IMR-90 (cell line): Measurements from ENCODE around the gene AGMO.

ENCODE experiments used
- BHLHE40 ChIP-seq: fragments of 150-350 bp; IDR thresholded peaks from 2 replicates; pipeline ENCODE4 v1.6.1; 2016; ENCODE audit warnings: mild to moderate bottlenecking, low read depth, low read length
- CEBPB ChIP-seq: IDR thresholded peaks from 2 replicates; pipeline ENCODE4 v1.6.1; 2012; ENCODE audit warnings: low read depth, low read length, improper control_type of control experiment
- CHD1 ChIP-seq: IDR thresholded peaks from 2 replicates; pipeline ENCODE4 v1.6.1; 2012; ENCODE audit warnings: low read depth, low read length, improper control_type of control experiment
- CTCF ChIP-seq: conservative IDR thresholded peaks from 2 replicates; pipeline ENCODE4 v1.5.1; 2012; ENCODE audit warnings: mild to moderate bottlenecking, low read depth, low read length, improper control_type of control experiment
- MAFK ChIP-seq: IDR thresholded peaks from 2 replicates; pipeline ENCODE4 v1.6.1; 2012; ENCODE audit warnings: low read depth, low read length, improper control_type of control experiment
- MXI1 ChIP-seq: IDR thresholded peaks from 2 replicates; pipeline ENCODE4 v1.6.1; 2012; ENCODE audit warnings: low read depth, mild to moderate bottlenecking, low read length, moderate library complexity, borderline replicate concordance
- POLR2A ChIP-seq: IDR thresholded peaks from 2 replicates; pipeline ENCODE4 v1.6.1; 2012; ENCODE audit warnings: mild to moderate bottlenecking, low read depth, low read length
- RAD21 ChIP-seq: IDR thresholded peaks from 2 replicates; pipeline ENCODE4 v1.6.1; 2012; ENCODE audit warnings: low read length, improper control_type of control experiment
- RCOR1 ChIP-seq: IDR thresholded peaks from 2 replicates; pipeline ENCODE4 v1.6.1; 2012; ENCODE audit warnings: mild to moderate bottlenecking, low read length, improper control_type of control experiment; ENCODE audit not compliant: insufficient replicate concordance
- SMC3 ChIP-seq: fragments of 150-350 bp; IDR thresholded peaks from 2 replicates; pipeline ENCODE4 v1.6.1; 2016; ENCODE audit warnings: low read depth, mild to moderate bottlenecking, antibody characterized with exemption, low read length, moderate library complexity
- TF ChIP-seq, protein P1 (sequence below): fragments of 150-350 bp; IDR thresholded peaks from 2 replicates; pipeline ENCODE4 v1.6.1; 2017; ENCODE audit warnings: mild to moderate bottlenecking, antibody characterized with exemption, low read length, low read depth

DNA sequence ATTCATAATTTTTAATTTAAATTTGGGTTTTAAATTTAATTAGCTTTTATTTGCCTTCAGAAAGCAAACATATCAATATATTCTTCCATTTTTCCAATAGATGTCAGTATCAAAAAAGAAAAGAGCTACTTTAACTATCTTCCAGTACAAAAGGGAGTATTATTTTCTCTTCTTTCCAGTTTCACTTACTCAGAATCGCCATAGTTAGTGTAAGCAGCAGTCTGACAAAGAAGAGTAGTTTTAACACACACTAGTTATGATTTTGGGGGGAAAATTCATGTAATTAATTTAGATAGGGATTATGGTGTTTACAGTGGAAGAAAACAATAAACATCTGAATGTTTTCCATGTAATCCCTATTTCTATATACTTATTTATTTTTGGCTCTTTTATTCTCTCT lies 386.7 kb downstream of the AGMO start:
- TF ChIP-seq CTCF (no peak), POLR2A (no peak), CHD1 (no peak), RAD21 (no peak), MAFK (no peak), CEBPB (no peak), BHLHE40 (no peak), MXI1 (no peak), RCOR1 (no peak), SMC3 (no peak)
- TF ChIP-seq, protein P1, sequence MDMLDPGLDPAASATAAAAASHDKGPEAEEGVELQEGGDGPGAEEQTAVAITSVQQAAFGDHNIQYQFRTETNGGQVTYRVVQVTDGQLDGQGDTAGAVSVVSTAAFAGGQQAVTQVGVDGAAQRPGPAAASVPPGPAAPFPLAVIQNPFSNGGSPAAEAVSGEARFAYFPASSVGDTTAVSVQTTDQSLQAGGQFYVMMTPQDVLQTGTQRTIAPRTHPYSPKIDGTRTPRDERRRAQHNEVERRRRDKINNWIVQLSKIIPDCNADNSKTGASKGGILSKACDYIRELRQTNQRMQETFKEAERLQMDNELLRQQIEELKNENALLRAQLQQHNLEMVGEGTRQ = no peak
